ENCODE results near the gene CSRP3.

Gene CSRP3

DNA sequence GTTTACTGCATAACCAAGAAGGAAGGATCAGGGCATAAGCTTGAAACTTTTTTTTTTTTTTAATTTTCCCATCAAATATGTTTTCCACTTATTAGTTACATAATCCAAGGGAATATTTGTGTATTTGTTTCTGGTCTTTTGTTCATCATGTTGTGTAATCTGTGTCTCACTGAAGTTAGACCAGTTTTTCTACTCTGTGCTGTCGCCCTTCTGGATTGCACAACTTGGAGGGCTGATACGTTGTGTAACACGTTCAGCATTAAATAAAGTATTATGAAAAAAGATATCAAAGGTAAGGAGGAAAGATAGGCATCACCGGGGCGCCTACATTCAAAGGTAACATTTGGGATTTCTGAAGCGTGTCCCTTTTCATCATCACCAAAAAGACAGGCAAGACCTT, 42.3 kb upstream of the CSRP3 start (continued):
- no peak for TF ChIP-seq ZNF792 (tag by site-specific recombination; IDR thresholded peaks at IDR 0.05)
- no peak for TF ChIP-seq ZNF555 (tag by site-specific recombination; conservative IDR thresholded peaks at IDR 0.05)
- no peak for TF ChIP-seq ZNF837 (tag by site-specific recombination; IDR thresholded peaks at IDR 0.05)
- TF ChIP-seq ZNF335 (tag by site-specific recombination; conservative IDR thresholded peaks at IDR 0.05): no peak
- TF ChIP-seq, protein P1, sequence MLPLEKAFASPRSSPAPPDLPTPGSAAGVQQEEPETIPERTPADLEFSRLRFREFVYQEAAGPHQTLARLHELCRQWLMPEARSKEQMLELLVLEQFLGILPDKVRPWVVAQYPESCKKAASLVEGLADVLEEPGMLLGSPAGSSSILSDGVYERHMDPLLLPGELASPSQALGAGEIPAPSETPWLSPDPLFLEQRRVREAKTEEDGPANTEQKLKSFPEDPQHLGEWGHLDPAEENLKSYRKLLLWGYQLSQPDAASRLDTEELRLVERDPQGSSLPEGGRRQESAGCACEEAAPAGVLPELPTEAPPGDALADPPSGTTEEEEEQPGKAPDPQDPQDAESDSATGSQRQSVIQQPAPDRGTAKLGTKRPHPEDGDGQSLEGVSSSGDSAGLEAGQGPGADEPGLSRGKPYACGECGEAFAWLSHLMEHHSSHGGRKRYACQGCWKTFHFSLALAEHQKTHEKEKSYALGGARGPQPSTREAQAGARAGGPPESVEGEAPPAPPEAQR (tag by site-specific recombination; IDR thresholded peaks at IDR 0.05): no peak
- no peak for TF ChIP-seq ZNF2 (tag by site-specific recombination; IDR thresholded peaks at IDR 0.05)
- no peak for TF ChIP-seq ZNF274 (IDR thresholded peaks at IDR 0.05; ENCODE audit: low read length)
- TF ChIP-seq ZNF274 (tag by site-specific recombination; IDR thresholded peaks at IDR 0.05; ENCODE audit: borderline replicate concordance): no peak

DNA sequence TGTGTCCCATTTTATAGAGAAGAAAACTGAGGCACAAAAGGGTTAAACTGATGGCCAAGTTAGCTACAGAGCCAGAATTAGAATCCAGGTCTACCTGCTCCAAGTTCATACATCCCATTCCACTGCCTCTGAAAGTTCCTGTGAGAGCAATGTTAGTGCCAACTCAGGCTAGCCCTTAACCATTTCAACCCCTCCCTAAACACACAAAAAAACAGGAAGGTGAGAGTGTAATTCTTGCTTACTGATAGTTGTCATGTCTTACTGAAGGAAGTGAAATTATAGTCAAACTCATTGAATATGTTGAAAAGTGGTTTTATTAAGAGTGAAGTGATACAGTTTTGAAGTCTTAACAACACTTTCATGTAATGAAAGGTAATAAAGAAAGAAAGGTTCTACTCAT, 41.8 kb upstream of the CSRP3 start:
- Histone ChIP-seq H3K27ac (ENCODE audit: extremely low read depth, low read depth, low read length) (no peak overlapping the region), H3K4me1 (ENCODE audit: control insufficient read depth, insufficient read depth, low read length) (no peaks in the 10 kb centered on the region), H3K36me3 (ENCODE audit: control insufficient read depth in 2 of 2, insufficient read depth in 1 of 2, low read length in 2 of 2) (no peaks in the 10 kb centered on the region), H3K9me3 (ENCODE audit: control insufficient read depth, insufficient read depth, low read depth, low read length) (no peaks in the 10 kb centered on the region), H3K4me3 (ENCODE audit: low read depth, low read length) (no peak overlapping the region)
- TF ChIP-seq ZNF837 (tag by site-specific recombination; IDR thresholded peaks at IDR 0.05) (no peak), KLF17 (tag by site-specific recombination; IDR thresholded peaks at IDR 0.05) (no peak), ZNF548 (tag by site-specific recombination; IDR thresholded peaks at IDR 0.05) (no peak), YY1 (tag by site-specific recombination; IDR thresholded peaks at IDR 0.05) (no peak), OSR2 (tag by site-specific recombination; IDR thresholded peaks at IDR 0.05) (no peak), ZNF704 (tag by site-specific recombination; IDR thresholded peaks at IDR 0.05) (no peak), ZNF324 (tag by site-specific recombination; IDR thresholded peaks at IDR 0.05) (no peak), GLIS1 (tag by site-specific recombination; IDR thresholded peaks at IDR 0.05) (no peak), ZNF544 (tag by site-specific recombination; IDR thresholded peaks at IDR 0.05) (no peak), ZNF48 (tag by site-specific recombination; IDR thresholded peaks at IDR 0.05) (no peak), GLI2 (tag by site-specific recombination; IDR thresholded peaks at IDR 0.05; ENCODE audit: borderline replicate concordance, low read depth) (no peak), ZNF580 (tag by site-specific recombination; IDR thresholded peaks at IDR 0.05) (no peak), ZNF394 (tag by site-specific recombination; IDR thresholded peaks at IDR 0.05; ENCODE audit: borderline replicate concordance) (no peak)
- CTCF ChIA-PET: interaction anchor here (0.6 to 1.5 kb wide), 5 partner anchors 16 to 310 kb away, joined by 3 to 4 read pairs (median 3); no protein-coding TSS in a partner anchor
- POLR2A ChIA-PET: no interaction called here

GRCh38 chr11:19243143-19243542, 41.4 kb upstream of the CSRP3 start:
- ChIA-PET CTCF (interaction anchor here (0.7 to 1.5 kb wide), 3 partner anchors 17 to 311 kb away, joined by 3 to 4 read pairs (median 4); no protein-coding TSS in a partner anchor), POLR2A (no interaction called here)
- no peaks in the 10 kb centered on the region; the same call in 1 of the 2 replicates for H3K4me1 ChIP-seq (ENCODE audit: control insufficient read depth, insufficient read depth, low read length)
- H3K9me3 ChIP-seq (ENCODE audit: control insufficient read depth, insufficient read depth, low read depth, low read length): no peaks in the 10 kb centered on the region
- no peaks in the 10 kb centered on the region for H3K36me3 ChIP-seq (ENCODE audit: control insufficient read depth in 2 of 2, insufficient read depth in 1 of 2, low read length in 2 of 2)
- H3K4me3 ChIP-seq (ENCODE audit: low read depth, low read length): no peak overlapping the region
- no peak overlapping the region for H3K27ac ChIP-seq (ENCODE audit: extremely low read depth, low read depth, low read length)
- TF ChIP-seq ZSCAN23 (tag by site-specific recombination; IDR thresholded peaks at IDR 0.05) (no peak), ZFP37 (tag by site-specific recombination; IDR thresholded peaks at IDR 0.05) (no peak), ZNF629 (tag by site-specific recombination; IDR thresholded peaks at IDR 0.05) (no peak), ZNF2 (tag by site-specific recombination; IDR thresholded peaks at IDR 0.05) (no peak), ZNF571 (tag by site-specific recombination; IDR thresholded peaks at IDR 0.05) (no peak), ZNF223 (tag by site-specific recombination; IDR thresholded peaks at IDR 0.05) (no peak), ZNF37A (tag by site-specific recombination; IDR thresholded peaks at IDR 0.05) (no peak), REPIN1 (tag by site-specific recombination; IDR thresholded peaks at IDR 0.05; ENCODE audit: low read depth) (no peak), ZBTB21 (tag by site-specific recombination; IDR thresholded peaks at IDR 0.05) (no peak)
- TF ChIP-seq, protein P2, sequence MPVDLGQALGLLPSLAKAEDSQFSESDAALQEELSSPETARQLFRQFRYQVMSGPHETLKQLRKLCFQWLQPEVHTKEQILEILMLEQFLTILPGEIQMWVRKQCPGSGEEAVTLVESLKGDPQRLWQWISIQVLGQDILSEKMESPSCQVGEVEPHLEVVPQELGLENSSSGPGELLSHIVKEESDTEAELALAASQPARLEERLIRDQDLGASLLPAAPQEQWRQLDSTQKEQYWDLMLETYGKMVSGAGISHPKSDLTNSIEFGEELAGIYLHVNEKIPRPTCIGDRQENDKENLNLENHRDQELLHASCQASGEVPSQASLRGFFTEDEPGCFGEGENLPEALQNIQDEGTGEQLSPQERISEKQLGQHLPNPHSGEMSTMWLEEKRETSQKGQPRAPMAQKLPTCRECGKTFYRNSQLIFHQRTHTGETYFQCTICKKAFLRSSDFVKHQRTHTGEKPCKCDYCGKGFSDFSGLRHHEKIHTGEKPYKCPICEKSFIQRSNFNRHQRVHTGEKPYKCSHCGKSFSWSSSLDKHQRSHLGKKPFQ (tag by site-specific recombination; IDR thresholded peaks at IDR 0.05): no peak
- TF ChIP-seq, protein P3, sequence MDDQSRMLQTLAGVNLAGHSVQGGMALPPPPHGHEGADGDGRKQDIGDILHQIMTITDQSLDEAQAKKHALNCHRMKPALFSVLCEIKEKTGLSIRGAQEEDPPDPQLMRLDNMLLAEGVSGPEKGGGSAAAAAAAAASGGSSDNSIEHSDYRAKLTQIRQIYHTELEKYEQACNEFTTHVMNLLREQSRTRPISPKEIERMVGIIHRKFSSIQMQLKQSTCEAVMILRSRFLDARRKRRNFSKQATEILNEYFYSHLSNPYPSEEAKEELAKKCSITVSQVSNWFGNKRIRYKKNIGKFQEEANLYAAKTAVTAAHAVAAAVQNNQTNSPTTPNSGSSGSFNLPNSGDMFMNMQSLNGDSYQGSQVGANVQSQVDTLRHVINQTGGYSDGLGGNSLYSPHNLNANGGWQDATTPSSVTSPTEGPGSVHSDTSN (CRISPR knock-in tag; IDR thresholded peaks at IDR 0.05): no peak

Data from HEK293 (cell line).